Right lobe of liver (tissue), 4 donors: ENCODE results near the gene HDAC6.

Source experiments
- POLR2A ChIP-seq: fragments of 450-650 bp; IDR thresholded peaks from one replicate; pipeline ENCODE4 v1.6.1; 2017; ENCODE audit warnings: antibody characterized with exemption, mild to moderate bottlenecking
- TF ChIP-seq, protein P1 (sequence below), 4 donors: fragments of 200-600 bp in 3 of 4; fragments of 450-650 bp in 1 of 4; IDR thresholded peaks; one replicate each; pipeline versions ENCODE4 v1.5.1 to v1.8.0; 2016 to 2022; ENCODE audit warnings: antibody characterized with exemption in 4 of 4, mild to moderate bottlenecking in 2 of 4
- donor health status: DM: no; HTN: no; CAD: no.
- donor health status: DM: no; HTN: no; CAD: no.
- donor health status: DM: no; HTN: yes; CAD: no.

DNA sequence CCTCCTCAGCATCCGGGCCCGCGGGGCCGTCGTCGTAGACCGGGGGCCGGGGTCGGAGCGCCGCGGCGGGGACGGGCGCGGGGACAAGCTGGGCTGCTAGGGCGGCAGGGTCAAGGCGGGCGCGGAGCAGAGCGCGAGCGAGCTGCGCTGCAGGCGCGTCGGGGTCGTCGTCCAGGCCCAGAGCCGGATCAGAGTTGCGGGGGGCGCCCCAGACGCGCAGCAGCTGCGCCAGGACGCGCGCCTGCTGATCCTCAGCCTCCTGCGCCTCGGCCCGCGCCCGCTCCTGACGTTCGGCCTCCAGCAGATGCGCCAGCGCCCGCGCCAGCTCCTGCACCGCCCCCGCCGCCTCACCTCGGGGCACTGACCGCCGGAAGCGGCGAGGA, 30.0 kb downstream of the HDAC6 start:
- TF ChIP-seq, protein P1, sequence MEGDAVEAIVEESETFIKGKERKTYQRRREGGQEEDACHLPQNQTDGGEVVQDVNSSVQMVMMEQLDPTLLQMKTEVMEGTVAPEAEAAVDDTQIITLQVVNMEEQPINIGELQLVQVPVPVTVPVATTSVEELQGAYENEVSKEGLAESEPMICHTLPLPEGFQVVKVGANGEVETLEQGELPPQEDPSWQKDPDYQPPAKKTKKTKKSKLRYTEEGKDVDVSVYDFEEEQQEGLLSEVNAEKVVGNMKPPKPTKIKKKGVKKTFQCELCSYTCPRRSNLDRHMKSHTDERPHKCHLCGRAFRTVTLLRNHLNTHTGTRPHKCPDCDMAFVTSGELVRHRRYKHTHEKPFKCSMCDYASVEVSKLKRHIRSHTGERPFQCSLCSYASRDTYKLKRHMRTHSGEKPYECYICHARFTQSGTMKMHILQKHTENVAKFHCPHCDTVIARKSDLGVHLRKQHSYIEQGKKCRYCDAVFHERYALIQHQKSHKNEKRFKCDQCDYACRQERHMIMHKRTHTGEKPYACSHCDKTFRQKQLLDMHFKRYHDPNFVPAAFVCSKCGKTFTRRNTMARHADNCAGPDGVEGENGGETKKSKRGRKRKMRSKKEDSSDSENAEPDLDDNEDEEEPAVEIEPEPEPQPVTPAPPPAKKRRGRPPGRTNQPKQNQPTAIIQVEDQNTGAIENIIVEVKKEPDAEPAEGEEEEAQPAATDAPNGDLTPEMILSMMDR (IDR thresholded peaks at IDR 0.05): no peak
- TF ChIP-seq POLR2A: no peak
